GM12801 (cell line): ENCODE results near the gene APH1B.

ENCODE experiments used
- TF ChIP-seq, protein P1 (sequence below): IDR thresholded peaks from one replicate; pipeline ENCODE4 v1.5.1; 2011; ENCODE audit warnings: control low read depth; ENCODE audit not compliant: insufficient read length; ENCODE audit errors: extremely low read depth

The APH1B gene

GRCh38 chr15:63274427-63274826, 3.0 kb upstream of the APH1B start:
- TF ChIP-seq, protein P1, sequence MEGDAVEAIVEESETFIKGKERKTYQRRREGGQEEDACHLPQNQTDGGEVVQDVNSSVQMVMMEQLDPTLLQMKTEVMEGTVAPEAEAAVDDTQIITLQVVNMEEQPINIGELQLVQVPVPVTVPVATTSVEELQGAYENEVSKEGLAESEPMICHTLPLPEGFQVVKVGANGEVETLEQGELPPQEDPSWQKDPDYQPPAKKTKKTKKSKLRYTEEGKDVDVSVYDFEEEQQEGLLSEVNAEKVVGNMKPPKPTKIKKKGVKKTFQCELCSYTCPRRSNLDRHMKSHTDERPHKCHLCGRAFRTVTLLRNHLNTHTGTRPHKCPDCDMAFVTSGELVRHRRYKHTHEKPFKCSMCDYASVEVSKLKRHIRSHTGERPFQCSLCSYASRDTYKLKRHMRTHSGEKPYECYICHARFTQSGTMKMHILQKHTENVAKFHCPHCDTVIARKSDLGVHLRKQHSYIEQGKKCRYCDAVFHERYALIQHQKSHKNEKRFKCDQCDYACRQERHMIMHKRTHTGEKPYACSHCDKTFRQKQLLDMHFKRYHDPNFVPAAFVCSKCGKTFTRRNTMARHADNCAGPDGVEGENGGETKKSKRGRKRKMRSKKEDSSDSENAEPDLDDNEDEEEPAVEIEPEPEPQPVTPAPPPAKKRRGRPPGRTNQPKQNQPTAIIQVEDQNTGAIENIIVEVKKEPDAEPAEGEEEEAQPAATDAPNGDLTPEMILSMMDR = no peak

GRCh38 chr15:63276342-63277037, 915 bp upstream of the APH1B start:
- TF ChIP-seq, protein P1 = no peak

- TF ChIP-seq, protein P1 = no peak
Observed at GRCh38 chr15:63277893-63278456, 570 bp downstream of the APH1B start.

GRCh38 chr15:63283126-63283525, 5.7 kb downstream of the APH1B start:
- TF ChIP-seq, protein P1 = no peak

DNA sequence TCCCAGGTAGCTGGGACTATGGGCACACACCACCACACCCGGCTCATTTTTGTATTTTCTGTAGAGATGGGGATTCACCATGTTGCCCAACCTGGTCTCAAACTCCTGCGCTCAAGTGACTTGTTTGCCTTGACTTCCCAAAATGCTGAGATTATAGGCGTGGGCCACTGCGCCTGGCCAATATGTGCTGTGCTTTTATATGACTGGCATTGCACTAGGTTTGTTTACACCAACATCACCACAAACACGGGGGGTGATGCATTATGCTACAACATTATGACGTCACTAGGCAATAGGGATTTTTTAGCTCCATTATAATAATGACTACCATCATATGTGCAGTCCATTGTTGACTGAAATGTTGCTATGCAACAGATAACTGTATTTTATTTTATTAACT, 6.9 kb downstream of the APH1B start:
- TF ChIP-seq, protein P1 = no peak

GRCh38 chr15:63287109-63287508, 9.7 kb downstream of the APH1B start:
- TF ChIP-seq, protein P1 = no peak

GRCh38 chr15:63288342-63288741, 10.9 kb downstream of the APH1B start:
- TF ChIP-seq, protein P1 = no peak
